ENCODE results near the gene SERPINB10.

DNA sequence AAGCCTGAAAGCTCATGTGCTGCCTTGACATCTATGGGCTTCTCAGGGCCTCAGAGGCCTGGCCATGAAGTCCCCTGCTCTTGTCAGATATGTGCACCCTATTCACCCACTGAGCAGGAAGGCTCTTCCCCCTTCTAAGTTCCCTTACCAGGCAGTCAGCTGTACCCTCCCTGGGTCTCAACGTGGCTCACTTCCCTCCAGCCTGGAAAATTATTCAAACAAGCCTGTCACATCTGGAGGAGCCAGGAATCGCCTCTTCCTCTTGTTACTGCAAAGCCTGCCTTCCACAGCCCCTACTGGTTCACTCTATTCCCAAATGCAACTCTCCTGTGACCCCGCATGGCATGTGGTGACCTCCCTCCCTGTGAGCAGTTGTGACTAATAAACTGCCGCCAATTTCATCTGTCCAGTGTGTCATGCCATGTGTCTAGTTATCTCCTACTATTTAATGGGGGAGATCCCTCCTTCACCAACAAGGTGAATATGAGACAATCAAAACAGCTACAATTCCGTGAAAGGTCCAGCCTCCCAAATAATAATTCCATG lies 53.8 kb downstream of the SERPINB10 start:
- no peak for TF ChIP-seq POLR2A (IDR thresholded peaks at IDR 0.05; ENCODE audit: low read depth, low read length)
- no peak for TF ChIP-seq TAF1 (IDR thresholded peaks at IDR 0.05; ENCODE audit: low read depth, low read length)
- no peak for TF ChIP-seq POLR2AphosphoS5 (IDR thresholded peaks at IDR 0.05; ENCODE audit: low read depth, low read length)
- no peak for TF ChIP-seq SPI1 (IDR thresholded peaks at IDR 0.05; ENCODE audit: low read depth, low read length)

Measured in GM12891 (cell line).